ENCODE results near the gene TBCD. TPM values are rescaled to one million over a fixed set of nuclear protein-coding genes. Genes with fewer than 3 reads are reported as not detected.

The TBCD gene
- total RNA-seq, 2 experiments from 2014 or later = 71.8 to 75.3 TPM

- H3K36me3 Mint-ChIP-seq (ENCODE audit: low read depth) = no peaks in the 10 kb centered on the region
Observed at GRCh38 chr17:82881900-82882714, 130.2 kb downstream of the TBCD start.

GRCh38 chr17:82882715-82883418, 131.0 kb downstream of the TBCD start:
- Mint-ChIP-seq H3K9me3 (no peaks in the 10 kb centered on the region), H3K27ac (peak overlapping the region; percentile 89), H3K4me1 (ENCODE audit: low read depth) (peaks cover 69% of the 10 kb centered on the region), H3K36me3 (ENCODE audit: low read depth) (no peaks in the 10 kb centered on the region), H3K4me3 (peak overlapping the region; percentile 70), H3K27me3 (ENCODE audit: low read depth) (no peaks in the 10 kb centered on the region)
- peak; percentile 90 for DNase-seq
- intact Hi-C loops (cut with micrococcal nuclease) = loop anchor here (2.0 to 5.0 kb wide), 2 partner anchors 18 to 169 kb away; no protein-coding TSS in a partner anchor
- CTCF ChIA-PET = interaction anchor here (0.6 kb wide), 2 partner anchors 39 to 103 kb away, joined by 3 read pairs; no protein-coding TSS in a partner anchor

More at GRCh38 chr17:82881900-82882714, 130.2 kb downstream of the TBCD start:
- peak overlapping the region; percentile 70 for H3K4me3 Mint-ChIP-seq
- intact Hi-C loops (cut with micrococcal nuclease) = loop anchor here (2.0 to 5.0 kb wide), 2 partner anchors 17 to 170 kb away; no protein-coding TSS in a partner anchor
- H3K27me3 Mint-ChIP-seq (ENCODE audit: low read depth) = no peaks in the 10 kb centered on the region
- CTCF ChIA-PET = interaction anchor here (0.6 to 1.4 kb wide), 2 partner anchors 38 to 102 kb away, joined by 3 read pairs; no protein-coding TSS in a partner anchor
- no peak for DNase-seq
- peak overlapping the region; percentile 89 for H3K27ac Mint-ChIP-seq
- H3K4me1 Mint-ChIP-seq (ENCODE audit: low read depth) = peaks cover 75% of the 10 kb centered on the region
- H3K9me3 Mint-ChIP-seq = no peaks in the 10 kb centered on the region

- Mint-ChIP-seq H3K4me1 (ENCODE audit: low read depth) (peaks cover 63% of the 10 kb centered on the region), H3K27me3 (ENCODE audit: low read depth) (no peaks in the 10 kb centered on the region), H3K27ac (no peak overlapping the region), H3K36me3 (ENCODE audit: low read depth) (no peaks in the 10 kb centered on the region), H3K9me3 (no peaks in the 10 kb centered on the region), H3K4me3 (peak overlapping the region; percentile 70)
- CTCF ChIA-PET = interaction anchor here (0.6 kb wide), 1 partner anchor 104 kb away, joined by 3 read pairs; no protein-coding TSS in a partner anchor
- intact Hi-C loops (cut with micrococcal nuclease) = loop anchor here (2.0 to 5.0 kb wide), 2 partner anchors 19 to 169 kb away; no protein-coding TSS in a partner anchor
- DNase-seq = no peak
Observed at GRCh38 chr17:82883419-82884031, 131.7 kb downstream of the TBCD start.

- H3K27ac Mint-ChIP-seq = peak overlapping the region; percentile 71
- intact Hi-C loops (cut with micrococcal nuclease) = loop anchor here (5.0 kb wide), 1 partner anchor 168 kb away; no protein-coding TSS in a partner anchor
- H3K4me3 Mint-ChIP-seq = no peak overlapping the region
- H3K27me3 Mint-ChIP-seq (ENCODE audit: low read depth) = no peaks in the 10 kb centered on the region
- H3K4me1 Mint-ChIP-seq (ENCODE audit: low read depth) = peaks cover 55% of the 10 kb centered on the region
- no peak for DNase-seq
- no peaks in the 10 kb centered on the region for H3K9me3 Mint-ChIP-seq
- CTCF ChIA-PET = interaction anchor here (0.9 to 1.1 kb wide), 2 partner anchors 8 to 9 kb away, joined by 3 to 4 read pairs; no protein-coding TSS in a partner anchor
- H3K36me3 Mint-ChIP-seq (ENCODE audit: low read depth) = no peaks in the 10 kb centered on the region
Observed at GRCh38 chr17:82884341-82884969, 132.6 kb downstream of the TBCD start.

GRCh38 chr17:82884970-82885353, 133.1 kb downstream of the TBCD start:
- intact Hi-C loops (cut with micrococcal nuclease) = loop anchor here (1.0 to 5.0 kb wide), 3 partner anchors 8 to 167 kb away; no protein-coding TSS in a partner anchor
- peaks cover 53% of the 10 kb centered on the region for H3K4me1 Mint-ChIP-seq (ENCODE audit: low read depth)

GRCh38 chr17:82887255-82888164, 135.6 kb downstream of the TBCD start:
- Mint-ChIP-seq H3K4me3 (no peak overlapping the region), H3K27me3 (ENCODE audit: low read depth) (no peaks in the 10 kb centered on the region), H3K9me3 (no peaks in the 10 kb centered on the region), H3K4me1 (ENCODE audit: low read depth) (peaks cover 41% of the 10 kb centered on the region), H3K36me3 (ENCODE audit: low read depth) (no peaks in the 10 kb centered on the region), H3K27ac (no peak overlapping the region)
- CTCF ChIA-PET = no interaction called here
- DNase-seq = no peak
- intact Hi-C loops (cut with micrococcal nuclease) = no loop called here

More at GRCh38 chr17:82884970-82885353, 133.1 kb downstream of the TBCD start:
- CTCF ChIA-PET = interaction anchor here (0.9 to 1.3 kb wide), 4 partner anchors 8 to 21 kb away, joined by 3 to 6 read pairs (median 4); no protein-coding TSS in a partner anchor
- Mint-ChIP-seq H3K4me3 (no peak overlapping the region), H3K9me3 (no peaks in the 10 kb centered on the region), H3K27me3 (ENCODE audit: low read depth) (no peaks in the 10 kb centered on the region), H3K27ac (peak overlapping the region; percentile 71), H3K36me3 (ENCODE audit: low read depth) (no peaks in the 10 kb centered on the region)
- DNase-seq = peak; percentile 64

- no peak for DNase-seq
- no peak overlapping the region for H3K27ac Mint-ChIP-seq
- peaks cover 41% of the 10 kb centered on the region for H3K4me1 Mint-ChIP-seq (ENCODE audit: low read depth)
- no peaks in the 10 kb centered on the region for H3K9me3 Mint-ChIP-seq
- CTCF ChIA-PET = interaction anchor here (1.5 kb wide), 1 partner anchor 29 kb away, joined by 5 read pairs; no protein-coding TSS in a partner anchor
- no peaks in the 10 kb centered on the region for H3K27me3 Mint-ChIP-seq (ENCODE audit: low read depth)
- H3K4me3 Mint-ChIP-seq = no peak overlapping the region
- H3K36me3 Mint-ChIP-seq (ENCODE audit: low read depth) = no peaks in the 10 kb centered on the region
- intact Hi-C loops (cut with micrococcal nuclease) = no loop called here
Observed at GRCh38 chr17:82888583-82889495, 137.0 kb downstream of the TBCD start.

GRCh38 chr17:82889496-82890338, 137.9 kb downstream of the TBCD start:
- no peak for DNase-seq
- Mint-ChIP-seq H3K27me3 (ENCODE audit: low read depth) (no peaks in the 10 kb centered on the region), H3K4me3 (no peak overlapping the region), H3K9me3 (no peaks in the 10 kb centered on the region), H3K36me3 (ENCODE audit: low read depth) (peaks cover 3% of the 10 kb centered on the region), H3K4me1 (ENCODE audit: low read depth) (peaks cover 41% of the 10 kb centered on the region), H3K27ac (no peak overlapping the region)
- CTCF ChIA-PET = interaction anchor here (1.5 kb wide), 1 partner anchor 28 kb away, joined by 5 read pairs; no protein-coding TSS in a partner anchor
- intact Hi-C loops (cut with micrococcal nuclease) = loop anchor here (5.0 kb wide), 1 partner anchor 193 kb away; no protein-coding TSS in a partner anchor

GRCh38 chr17:82890339-82890730, 138.5 kb downstream of the TBCD start:
- no peak overlapping the region for H3K27ac Mint-ChIP-seq
- CTCF ChIA-PET = interaction anchor here (1.5 kb wide), 1 partner anchor 27 kb away, joined by 5 read pairs; no protein-coding TSS in a partner anchor
- peaks cover 4% of the 10 kb centered on the region for H3K36me3 Mint-ChIP-seq (ENCODE audit: low read depth)
- H3K4me1 Mint-ChIP-seq (ENCODE audit: low read depth) = peaks cover 40% of the 10 kb centered on the region
- no peak for DNase-seq
- intact Hi-C loops (cut with micrococcal nuclease) = loop anchor here (5.0 kb wide), 1 partner anchor 192 kb away; no protein-coding TSS in a partner anchor
- no peaks in the 10 kb centered on the region for H3K27me3 Mint-ChIP-seq (ENCODE audit: low read depth)
- no peak overlapping the region for H3K4me3 Mint-ChIP-seq
- H3K9me3 Mint-ChIP-seq = no peaks in the 10 kb centered on the region
